ENCODE measurements around the gene LAMP5.

LAMP5 gene

GRCh38 chr20:9514461-9515213 is at the start of gene LAMP5:
Gene LAMP5, plus strand, starts transcription at chr20:9514590. Its CDS starts 263 bp downstream, at chr20:9514853.
- no peak for DNase-seq

GRCh38 chr20:9467995-9468394 is 46.4 kb upstream of the LAMP5 start:
- DNase-seq: no peak

GRCh38 chr20:9474835-9475415 is 39.5 kb upstream of the LAMP5 start:
- no peak for DNase-seq

DNA sequence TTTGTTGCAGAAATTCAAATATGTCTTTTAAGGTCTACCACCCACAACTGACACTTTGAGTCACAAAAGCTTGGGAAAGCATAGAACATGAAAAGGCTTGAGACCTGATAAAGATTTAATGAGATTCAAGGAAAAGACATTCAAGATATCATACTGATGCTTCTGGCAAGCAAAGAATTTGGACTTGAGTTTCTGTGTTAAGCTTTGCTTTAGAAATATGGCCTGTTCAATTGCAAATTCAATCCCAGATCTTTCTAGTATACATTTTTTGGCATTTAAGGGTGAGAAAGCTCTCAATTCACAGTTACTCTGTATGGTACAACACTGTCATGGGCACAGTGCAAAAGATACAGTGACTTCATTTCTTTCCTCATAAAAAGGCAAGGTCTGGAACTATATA is 38.9 kb upstream of the LAMP5 start:
- no peak for DNase-seq

DNA sequence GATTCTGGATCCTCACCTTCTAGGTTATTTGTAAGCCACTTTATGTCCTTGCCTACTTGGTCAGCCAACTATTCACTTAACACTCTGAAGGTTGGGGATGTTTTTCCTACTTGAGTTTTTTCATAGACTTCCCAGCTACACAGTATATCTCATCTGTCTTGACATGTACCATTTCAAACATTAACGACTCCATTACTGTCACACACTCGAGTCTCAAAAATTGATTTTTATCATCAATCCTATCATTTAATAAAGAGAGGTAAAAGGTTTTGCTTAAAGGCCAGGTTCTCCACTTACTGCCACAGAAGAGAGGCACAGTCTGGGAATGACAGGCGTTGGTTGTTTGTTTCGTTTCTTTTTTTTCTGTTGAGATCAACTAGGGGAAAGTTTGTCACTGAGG is 38.2 kb upstream of the LAMP5 start:
- DNase-seq: no peak

DNA sequence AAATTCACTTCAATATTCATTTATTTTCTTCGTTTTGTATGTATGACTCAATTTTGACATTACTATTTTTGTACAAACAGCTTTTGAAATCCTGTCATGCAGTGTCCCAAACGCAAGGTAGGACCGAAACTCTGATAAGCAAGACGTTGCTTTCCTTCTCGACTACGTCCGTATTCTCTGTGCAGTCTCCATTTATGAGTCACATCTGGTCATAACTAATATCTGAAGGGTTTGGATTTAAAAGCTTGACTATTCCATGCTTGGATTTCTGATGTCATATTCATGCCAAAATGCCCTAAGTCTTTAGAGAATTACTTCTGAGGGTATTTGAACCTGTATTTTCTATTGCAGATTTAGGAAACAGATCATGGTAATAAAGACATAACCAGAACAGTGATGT is 37.8 kb upstream of the LAMP5 start:
- no peak for DNase-seq

GRCh38 chr20:9478771-9479170 is 35.6 kb upstream of the LAMP5 start:
- no peak for DNase-seq

DNA sequence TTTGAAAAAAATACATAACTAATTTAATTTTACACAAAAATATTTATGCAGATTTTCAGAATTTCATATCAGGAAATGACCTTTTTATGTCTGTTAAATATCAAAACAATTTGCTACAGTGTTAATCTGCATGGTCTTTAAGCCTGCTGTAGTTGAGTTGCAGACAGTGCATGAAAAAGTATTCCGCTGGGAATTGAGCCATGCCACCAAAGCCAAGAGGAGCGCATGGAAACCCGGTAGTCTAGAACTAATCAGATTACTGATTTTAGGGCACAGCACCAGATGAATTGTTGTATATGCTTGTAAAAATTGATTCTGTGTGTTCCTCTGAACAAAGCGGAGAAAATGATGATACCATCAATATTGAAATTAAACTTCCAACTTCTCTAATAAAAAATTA is 34.3 kb upstream of the LAMP5 start:
- no peak for DNase-seq

DNA sequence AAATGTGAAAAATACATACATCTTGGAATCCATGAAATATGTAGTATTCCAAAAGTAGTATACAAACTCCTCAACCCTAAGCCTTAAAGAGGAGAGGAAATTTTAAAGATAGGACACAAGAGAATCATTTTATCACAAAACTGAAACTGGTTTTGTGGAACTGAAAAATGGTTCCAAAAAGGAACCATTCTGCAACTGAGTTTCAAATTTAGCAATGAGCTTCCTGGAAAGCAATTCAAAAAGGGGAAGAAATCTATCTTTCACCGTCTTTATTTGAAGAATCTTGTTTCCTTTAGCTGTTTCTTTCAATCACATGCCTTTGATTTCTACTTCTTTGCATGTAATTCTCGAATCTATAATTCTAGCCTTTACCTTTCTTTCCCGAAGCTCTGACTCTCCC is 32.2 kb upstream of the LAMP5 start:
- DNase-seq: no peak

GRCh38 chr20:9483131-9483530 is 31.3 kb upstream of the LAMP5 start:
- no peak for DNase-seq

DNA sequence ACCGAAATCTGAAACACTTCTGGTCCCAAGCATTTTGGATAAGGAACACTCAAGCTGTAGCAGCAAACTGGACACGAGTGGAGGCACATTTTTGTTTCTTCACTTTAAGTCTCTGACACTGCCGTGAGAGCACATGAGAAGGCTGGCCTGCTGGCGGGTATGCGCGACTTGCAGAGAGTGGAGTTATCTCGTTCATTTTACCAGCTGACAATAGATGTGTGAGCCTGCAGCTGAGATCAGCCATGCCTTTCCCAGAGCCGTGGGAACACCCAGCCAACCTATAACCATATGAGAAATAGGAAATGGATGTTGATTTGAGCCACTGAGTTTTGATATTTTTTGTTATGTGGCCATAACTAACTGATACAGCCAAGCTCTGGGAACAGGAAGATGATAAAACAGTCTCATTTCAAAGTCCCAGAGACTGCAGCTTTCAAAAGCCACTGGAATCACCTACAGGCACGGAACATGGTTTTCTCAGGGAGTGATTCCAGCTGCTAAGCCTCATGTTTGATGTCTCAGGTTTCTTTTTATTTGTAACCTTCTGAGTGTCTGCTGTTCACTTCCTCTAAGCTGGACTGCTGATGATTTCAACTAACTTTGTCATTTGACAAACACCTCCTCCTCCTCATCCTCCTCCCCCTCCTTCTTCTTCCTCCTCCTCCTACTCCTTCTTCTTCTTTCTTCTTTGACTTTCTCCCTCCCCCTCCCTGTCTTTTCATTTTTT is 28.6 kb upstream of the LAMP5 start:
- no peak for DNase-seq

- DNase-seq: no peak
Measured at GRCh38 chr20:9487231-9487630, 27.2 kb upstream of the LAMP5 start.

- no peak for DNase-seq
Measured at GRCh38 chr20:9488063-9488462, 26.3 kb upstream of the LAMP5 start.

- no peak for DNase-seq
Measured at GRCh38 chr20:9490161-9490560, 24.2 kb upstream of the LAMP5 start.

GRCh38 chr20:9490631-9491030 is 23.8 kb upstream of the LAMP5 start:
- no peak for DNase-seq

DNA sequence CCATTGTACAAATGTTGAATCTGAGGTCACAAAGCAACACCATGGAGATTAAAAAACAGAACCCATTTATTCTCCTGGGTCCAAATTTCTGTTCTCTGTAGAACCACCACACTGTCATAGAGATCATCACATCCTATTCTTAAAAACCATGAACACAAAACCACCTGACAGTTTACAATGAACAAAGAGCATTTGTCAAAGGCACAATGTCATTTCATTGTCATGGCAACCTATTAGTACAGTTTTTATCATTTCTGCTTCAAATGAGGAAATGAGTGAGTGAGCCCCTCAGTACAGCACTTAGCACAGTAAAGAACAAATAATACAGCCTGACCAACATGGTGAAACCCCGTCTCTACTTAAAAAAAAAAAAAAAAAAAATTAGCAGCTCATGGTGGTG is 23.1 kb upstream of the LAMP5 start:
- DNase-seq: no peak

DNA sequence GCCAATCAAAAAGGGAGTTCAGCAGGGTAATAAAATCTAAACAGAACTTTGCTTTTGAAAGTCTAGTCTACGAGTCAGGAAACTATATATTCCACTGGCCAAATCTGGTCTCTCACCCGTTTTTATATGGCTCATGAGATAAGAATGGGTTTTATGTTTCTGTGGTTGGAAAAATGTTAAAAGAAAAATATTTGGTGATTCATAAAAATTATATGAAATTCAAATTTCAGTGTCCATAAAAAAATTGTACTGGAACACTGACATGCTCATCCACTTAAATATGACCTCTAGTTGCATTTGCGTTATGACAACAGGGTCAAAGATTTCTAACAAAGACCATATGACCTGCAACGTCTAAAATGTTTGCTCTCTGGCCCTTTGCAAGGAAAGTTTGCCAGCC is 22.3 kb upstream of the LAMP5 start:
- no peak for DNase-seq

DNA sequence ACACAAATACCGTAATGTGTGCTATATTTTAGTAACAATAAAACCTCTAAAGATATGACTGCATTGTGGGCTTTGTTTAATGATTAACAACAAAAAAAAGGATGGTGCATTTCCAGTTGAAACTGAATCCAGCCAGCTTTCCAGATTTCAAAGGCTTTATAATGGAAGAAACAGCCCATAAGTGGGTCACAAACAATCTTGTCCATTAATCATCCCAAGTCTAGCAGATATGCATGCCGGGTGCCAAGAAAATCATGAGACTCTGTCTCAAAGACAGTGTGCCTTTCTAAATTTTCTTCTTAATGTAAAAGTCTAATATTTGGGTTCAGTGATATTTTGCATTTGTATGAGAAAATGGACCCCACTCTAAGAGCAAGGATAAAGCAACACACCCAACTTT is 20.6 kb upstream of the LAMP5 start:
- no peak for DNase-seq

- DNase-seq: no peak
Measured at GRCh38 chr20:9495701-9496100, 18.7 kb upstream of the LAMP5 start.

GRCh38 chr20:9496155-9496554 is 18.2 kb upstream of the LAMP5 start:
- DNase-seq: no peak

DNA sequence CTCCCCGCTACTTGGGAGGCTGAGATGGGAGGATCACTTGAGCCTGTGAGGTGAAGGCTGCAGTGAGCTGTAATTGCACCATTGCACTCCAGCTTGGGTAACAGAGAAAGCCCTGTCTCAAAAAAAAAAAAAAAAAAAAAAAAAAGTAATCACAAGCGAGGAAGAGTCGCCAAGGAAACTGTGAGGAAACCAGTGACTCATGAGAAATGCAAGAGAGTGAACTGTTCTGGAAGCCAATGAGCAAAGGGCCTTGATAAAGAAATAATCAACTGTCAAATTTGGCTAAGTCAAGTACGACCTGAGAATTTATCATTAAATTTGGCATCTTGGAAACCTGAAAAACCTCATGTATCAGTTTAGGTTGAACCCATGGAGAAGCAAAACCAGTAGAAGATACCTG is 16.1 kb upstream of the LAMP5 start:
- DNase-seq: no peak

GRCh38 chr20:9499126-9499899 is 15.1 kb upstream of the LAMP5 start:
- no peak for DNase-seq

GRCh38 chr20:9500121-9500520 is 14.3 kb upstream of the LAMP5 start:
- peak in 1 of 2 donors; percentile 38 for DNase-seq
